22Rv1 (cell line): Measurements from ENCODE around the gene UFSP1.

Experiments
- H3K27ac ChIP-seq: fragments of 450-650 bp; 2 replicates; pipeline ENCODE4 v1.5.1; 2017
- ZFX ChIP-seq: fragments of 450-650 bp; IDR thresholded peaks from 2 replicates; pipeline ENCODE4 v1.6.1; 2017; ENCODE audit warnings: antibody characterized with exemption, borderline replicate concordance
- TF ChIP-seq, protein P1 (sequence below): fragments of 450-650 bp; IDR thresholded peaks from 2 replicates; pipeline ENCODE4 v1.5.1; 2017; ENCODE audit warnings: mild to moderate bottlenecking

Gene UFSP1

DNA sequence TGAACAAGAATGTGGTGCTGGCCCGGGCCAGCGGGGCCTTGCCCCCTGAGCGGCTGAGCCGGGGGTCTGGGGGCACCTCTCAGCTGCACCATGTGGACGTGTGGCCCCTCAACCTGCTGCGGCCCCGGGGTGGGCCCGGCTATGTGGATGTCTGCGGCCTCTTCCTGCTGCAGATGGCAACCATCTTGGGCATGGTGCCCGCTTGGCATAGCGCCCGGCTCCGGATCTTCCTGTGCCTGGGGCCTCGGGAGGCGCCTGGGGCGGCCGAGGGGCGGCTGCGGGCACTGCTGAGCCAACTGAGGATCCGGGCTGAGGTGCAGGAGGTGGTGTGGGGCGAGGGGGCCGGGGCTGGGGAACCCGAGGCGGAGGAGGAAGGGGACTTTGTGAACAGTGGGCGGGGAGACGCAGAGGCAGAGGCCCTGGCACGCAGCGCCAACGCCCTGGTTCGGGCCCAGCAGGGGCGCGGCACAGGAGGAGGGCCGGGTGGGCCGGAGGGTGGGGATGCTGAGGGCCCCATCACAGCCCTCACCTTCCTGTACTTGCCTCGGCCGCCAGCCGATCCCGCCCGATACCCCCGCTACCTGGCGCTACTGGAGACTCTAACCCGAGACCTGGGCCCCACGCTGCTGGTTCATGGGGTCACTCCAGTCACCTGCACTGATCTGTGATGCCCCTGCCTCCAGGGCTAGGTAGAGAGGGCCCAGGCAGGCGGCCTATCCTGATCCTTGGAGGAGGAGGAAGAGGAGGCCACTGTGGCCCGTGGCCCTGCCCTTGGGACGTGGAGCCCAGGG, 23.4 kb downstream of the UFSP1 start:
- no peak for TF ChIP-seq ZFX
- TF ChIP-seq, protein P1, sequence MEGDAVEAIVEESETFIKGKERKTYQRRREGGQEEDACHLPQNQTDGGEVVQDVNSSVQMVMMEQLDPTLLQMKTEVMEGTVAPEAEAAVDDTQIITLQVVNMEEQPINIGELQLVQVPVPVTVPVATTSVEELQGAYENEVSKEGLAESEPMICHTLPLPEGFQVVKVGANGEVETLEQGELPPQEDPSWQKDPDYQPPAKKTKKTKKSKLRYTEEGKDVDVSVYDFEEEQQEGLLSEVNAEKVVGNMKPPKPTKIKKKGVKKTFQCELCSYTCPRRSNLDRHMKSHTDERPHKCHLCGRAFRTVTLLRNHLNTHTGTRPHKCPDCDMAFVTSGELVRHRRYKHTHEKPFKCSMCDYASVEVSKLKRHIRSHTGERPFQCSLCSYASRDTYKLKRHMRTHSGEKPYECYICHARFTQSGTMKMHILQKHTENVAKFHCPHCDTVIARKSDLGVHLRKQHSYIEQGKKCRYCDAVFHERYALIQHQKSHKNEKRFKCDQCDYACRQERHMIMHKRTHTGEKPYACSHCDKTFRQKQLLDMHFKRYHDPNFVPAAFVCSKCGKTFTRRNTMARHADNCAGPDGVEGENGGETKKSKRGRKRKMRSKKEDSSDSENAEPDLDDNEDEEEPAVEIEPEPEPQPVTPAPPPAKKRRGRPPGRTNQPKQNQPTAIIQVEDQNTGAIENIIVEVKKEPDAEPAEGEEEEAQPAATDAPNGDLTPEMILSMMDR = no peak
- H3K27ac ChIP-seq = peak overlapping the region; percentile 84

DNA sequence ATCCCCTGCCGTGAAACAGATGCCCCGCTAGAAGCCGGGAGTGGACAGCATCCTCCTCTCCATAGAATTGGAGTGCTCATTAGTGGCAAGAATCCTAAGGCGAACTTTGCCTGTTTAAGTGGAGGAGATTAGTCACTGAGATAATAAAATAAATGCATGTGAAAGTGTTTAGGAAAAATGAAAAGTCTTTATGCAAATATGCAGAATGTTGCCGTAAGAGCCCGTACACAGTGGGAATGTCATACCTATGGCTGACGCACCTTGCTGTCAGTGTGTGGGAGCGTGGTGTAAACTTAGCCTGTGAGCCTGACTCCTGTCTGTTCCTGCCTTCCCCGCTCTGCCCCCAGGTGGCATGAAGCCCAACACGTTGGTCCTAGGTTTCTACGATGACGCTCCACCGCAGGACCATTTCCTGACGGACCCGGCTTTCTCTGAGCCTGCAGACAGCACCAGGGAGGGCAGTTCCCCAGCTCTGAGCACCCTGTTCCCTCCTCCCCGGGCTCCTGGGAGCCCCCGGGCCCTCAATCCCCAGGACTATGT, 24.1 kb downstream of the UFSP1 start:
- TF ChIP-seq ZFX = no peak
- TF ChIP-seq, protein P1 = peak; percentile 11; the same call in 1 of the 2 replicates
- peak overlapping the region; percentile 84 for H3K27ac ChIP-seq

DNA sequence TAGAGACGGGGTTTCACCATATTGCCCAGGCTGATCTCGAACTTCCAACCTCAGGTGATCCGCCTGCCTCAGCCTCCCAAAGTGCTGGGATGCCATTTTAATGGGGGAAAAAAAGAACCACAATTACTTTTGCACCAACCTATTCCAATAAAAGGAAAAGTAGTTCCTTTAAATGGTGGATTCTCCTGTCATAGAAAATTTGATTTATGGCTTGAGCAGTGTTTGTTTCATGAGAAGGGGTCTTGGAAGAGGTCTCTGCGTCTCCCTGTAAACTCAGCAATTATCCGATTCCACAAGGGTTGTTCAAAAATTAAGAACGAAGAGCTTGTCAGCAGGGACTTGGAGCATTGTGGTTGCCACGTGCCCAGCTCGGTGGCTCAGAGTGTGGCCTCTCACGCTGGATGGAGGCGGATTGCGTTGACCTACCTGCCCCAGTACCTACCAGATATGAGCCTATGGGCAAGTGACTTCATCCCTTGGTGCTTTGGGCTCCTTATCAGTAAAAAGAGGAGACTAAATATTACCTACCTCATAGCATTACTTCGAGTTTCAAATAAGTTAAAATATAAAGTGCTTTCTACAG, 25.2 kb downstream of the UFSP1 start:
- H3K27ac ChIP-seq = peak overlapping the region; percentile 84
- TF ChIP-seq, protein P1 = no peak
- no peak for TF ChIP-seq ZFX

DNA sequence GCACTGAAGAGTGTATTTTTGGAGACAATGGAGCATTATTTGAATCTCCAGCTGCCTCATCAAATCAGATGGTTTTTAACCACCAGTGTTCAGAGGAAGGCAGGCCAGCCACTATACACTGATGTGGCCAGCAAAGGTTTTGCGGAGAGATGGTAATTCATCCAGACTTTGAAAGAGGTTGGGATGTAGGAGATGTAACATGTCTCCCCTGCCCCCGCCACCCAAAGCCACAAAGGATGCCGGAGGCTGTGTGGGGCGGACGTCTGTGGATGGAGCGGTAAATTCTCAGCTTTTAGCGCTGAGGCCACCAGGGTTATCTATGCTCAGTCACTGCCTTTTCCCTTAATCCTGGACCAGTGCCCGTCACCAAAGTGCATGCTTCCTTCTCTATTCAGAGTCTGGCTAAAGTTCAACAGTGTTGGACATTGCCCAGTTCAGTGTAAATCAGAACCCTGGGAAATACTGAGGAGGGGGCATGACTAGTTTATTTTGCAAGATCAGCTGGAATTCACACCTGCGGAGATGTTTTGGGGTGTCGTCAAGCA, 26.0 kb downstream of the UFSP1 start:
- no peak overlapping the region for H3K27ac ChIP-seq
- TF ChIP-seq, protein P1 = no peak
- no peak for TF ChIP-seq ZFX

DNA sequence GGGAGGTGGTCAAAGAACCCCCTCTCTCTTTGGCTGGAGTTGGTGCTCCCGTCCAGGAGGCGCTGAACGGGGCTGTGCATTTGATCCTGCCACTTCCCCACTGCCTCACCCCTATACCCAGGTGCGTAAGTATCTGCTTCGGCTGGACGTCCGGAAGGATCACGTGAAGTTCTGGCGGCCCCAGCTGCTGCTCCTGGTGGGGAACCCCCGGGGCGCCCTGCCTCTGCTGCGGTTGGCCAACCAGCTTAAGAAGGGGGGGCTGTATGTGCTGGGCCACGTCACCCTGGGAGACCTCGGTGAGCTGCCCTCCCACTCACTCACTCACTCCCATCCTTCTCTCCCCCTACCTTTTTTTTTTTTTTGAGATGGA, 27.9 kb downstream of the UFSP1 start:
- H3K27ac ChIP-seq = peak overlapping the region; percentile 67
- TF ChIP-seq ZFX = no peak
- TF ChIP-seq, protein P1 = no peak

DNA sequence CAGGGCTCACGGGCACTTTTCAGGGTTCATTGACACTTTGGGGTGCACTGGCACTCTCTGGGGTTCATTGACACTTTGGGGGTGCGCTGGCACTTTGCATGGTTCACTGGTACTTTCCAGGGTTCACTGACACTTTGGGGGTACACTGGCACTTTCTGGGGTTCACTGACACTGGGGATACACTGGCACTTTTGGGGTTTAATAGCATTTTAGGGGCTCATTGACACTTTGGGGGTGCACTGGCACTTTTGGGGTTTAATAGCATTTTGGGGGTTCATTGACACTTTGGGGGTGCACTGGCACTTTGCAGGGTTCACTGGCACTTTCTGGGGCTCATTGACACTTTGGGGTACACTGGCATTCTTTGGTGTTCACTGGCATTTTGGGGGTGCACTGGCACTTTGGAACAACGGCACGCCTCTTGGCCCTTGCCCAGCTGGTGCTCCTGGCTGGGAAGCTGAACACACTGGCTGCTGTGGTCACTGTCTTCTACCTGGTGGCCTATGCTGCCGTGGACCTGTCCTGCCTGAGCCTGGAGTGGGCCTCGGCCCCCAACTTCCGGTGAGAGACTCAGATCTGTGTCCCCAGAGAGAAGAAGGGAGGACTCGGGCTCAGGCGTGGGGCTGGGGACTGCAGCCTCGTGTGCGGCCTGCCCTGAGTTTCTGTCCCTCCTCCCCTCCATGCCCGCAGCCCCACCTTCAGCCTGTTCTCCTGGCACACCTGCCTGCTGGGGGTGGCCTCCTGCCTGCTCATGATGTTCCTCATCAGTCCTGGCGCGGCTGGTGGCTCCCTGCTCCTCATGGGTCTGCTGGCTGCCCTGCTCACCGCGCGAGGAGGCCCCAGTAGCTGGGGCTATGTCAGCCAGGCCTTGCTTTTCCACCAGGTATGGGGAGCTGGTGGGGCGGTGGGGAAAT, 28.6 kb downstream of the UFSP1 start:
- H3K27ac ChIP-seq = peak overlapping the region; percentile 67
- TF ChIP-seq, protein P1 = no peak
- TF ChIP-seq ZFX = no peak
